T-helper 1 cell treated with Interleukin-12 subunit alpha and Interleukin-12 subunit beta and Interleukin-4 antibody, amounts not matched to agents 30 ng/mL and 1 ng/mL, for 36 hours (primary cell): ENCODE data around the gene SREBF2. TPM values are rescaled to one million over a fixed set of nuclear protein-coding genes. Genes with fewer than 3 reads are reported as not detected.

Experiments used
- intact Hi-C: fragments of 100-400 bp; cut with micrococcal nuclease; formaldehyde crosslinking; loops from one replicate; pipeline ENCODE4 v1.15.1; 2024
- total RNA-seq: library from RNA; stranded (reverse); gene quantifications from 2 replicates; pipeline ENCODE4 v1.2.3, GENCODE V29; 2022

SREBF2 gene
- total RNA-seq, 1 donor from 2014 or later = 160 TPM

DNA sequence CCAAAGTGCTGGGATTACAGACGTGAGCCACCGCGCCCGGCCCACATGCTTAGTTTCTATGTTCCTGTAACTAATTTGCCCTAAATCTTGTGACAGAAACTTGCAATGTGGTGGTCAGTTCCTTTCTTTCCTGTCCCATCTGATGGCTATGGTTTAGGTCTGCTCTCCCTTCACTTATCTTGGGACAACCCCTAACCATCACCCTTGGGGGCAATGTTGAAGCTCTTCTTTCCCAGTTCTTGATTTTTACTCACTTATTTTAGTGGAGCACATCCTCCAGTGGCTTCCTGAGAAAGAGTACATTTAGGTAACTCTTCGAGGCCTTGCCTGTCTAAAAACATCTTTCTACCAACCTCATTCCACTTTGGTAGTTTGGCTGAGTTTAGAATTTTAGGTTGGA, 7.3 kb downstream of the SREBF2 start:
- intact Hi-C loops = no loop called here

DNA sequence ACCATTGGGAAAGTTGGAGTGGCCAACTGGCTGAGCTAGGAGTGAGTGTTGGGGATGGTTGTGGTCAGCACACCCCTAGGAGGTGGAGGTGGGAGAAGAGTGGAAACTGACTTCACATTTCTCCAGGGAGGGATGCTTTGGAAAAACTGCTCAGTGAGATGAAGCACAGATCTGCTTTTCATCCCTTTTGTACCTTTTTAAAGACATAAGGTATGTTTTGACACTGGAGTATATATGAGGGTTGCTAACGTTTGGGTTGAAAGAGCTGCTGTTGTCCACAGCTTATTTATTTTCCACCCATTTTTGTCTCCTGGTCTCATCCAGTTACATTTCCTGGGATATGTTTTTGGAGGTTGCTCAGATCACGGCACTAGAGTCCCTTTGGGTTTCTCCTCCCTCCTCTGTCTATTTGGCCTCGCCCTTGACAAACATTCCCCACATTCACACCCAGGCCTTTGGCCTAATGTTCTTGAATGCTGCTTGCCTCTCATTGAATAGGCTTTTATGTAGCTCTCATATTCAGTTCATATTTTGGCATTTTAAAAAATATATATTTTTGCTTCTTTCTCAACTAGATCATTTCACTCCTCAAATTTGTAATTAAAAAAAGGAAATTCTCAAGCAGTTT, 8.3 kb downstream of the SREBF2 start:
- intact Hi-C loops = no loop called here

DNA sequence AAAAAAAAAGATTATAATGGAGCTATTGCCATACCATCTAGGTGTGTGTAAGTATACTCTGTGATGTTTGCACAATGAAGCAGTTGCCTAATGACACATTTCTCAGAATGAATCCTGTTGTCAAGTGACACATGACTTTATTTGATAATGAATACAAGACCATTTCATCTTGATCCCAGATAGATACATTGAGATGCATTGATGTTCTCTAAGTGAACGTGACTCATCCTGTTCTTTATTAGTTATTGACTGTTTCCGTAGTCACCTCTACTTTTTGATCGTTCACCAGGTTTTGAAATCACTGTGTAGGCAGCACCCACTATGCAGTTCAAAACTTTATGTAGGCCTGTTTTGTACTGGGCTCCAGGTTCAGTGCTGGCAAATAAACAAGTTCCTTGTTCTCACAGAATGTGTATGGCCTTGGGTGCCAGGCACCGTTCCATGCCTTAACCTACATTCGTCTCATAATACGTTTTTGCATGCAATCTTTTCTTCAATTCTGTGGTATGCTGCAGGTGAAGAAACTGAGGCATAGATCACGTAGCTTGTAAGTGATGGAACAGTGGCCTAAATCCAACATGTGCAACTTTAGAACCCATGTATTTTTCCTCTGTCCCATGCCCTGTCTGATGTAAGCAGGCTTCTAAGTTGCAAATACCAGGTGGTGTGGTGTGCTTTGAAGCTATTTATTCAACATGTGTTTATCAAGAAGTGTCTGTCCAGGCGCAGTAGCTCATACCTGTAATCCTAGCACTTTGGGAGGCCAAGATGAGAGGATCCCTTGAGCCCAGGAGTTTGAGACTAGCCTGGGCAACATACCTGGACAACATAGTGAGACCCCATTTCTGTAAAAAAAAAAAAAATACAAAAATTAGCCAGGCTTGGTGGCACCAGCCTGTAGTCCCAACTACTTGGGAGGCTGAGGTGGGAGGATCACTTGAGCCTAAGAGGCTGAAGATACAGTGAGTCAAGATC, 10.4 kb downstream of the SREBF2 start:
- intact Hi-C loops = loop anchor here (1.0 kb wide), 1 partner anchor 9 kb away; no protein-coding TSS in a partner anchor

DNA sequence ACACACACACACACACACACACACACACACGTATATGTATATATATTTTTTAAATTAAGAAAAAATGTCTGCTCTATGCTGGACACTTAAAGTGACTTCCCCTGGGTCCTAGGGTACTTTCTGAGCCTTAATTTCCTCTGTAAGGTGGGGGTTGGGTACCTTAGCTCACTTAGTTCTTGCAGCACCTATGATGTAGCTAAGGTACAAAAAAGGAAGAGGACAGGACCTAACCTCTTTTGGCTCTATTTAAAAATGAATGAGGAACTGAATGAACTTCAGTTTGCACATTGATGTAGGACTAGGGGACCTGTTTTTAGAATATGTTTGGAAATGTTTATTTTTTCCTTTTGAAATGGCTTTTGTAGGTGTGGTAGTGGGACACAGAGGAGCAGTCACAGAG, 11.1 kb downstream of the SREBF2 start:
- intact Hi-C loops = no loop called here

DNA sequence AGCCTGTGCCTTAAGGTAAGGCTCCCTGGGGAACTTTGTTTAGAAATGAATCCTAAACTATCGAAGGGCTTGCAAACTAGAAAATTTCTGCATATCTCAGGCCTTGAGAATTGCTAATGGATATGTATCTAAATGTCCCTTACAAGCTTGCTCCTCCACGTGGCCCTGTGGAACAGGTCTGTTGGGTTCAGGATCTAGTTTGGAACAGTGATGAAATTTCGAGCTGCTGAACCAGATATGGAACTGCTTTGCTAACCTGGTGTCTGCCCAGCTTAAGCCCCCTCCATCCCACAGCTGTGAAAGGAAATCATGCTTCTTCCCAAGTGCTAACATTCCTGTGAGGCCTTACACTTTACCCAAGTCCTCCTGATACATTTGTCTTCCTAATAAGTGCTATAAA, 11.6 kb downstream of the SREBF2 start:
- intact Hi-C loops = no loop called here

DNA sequence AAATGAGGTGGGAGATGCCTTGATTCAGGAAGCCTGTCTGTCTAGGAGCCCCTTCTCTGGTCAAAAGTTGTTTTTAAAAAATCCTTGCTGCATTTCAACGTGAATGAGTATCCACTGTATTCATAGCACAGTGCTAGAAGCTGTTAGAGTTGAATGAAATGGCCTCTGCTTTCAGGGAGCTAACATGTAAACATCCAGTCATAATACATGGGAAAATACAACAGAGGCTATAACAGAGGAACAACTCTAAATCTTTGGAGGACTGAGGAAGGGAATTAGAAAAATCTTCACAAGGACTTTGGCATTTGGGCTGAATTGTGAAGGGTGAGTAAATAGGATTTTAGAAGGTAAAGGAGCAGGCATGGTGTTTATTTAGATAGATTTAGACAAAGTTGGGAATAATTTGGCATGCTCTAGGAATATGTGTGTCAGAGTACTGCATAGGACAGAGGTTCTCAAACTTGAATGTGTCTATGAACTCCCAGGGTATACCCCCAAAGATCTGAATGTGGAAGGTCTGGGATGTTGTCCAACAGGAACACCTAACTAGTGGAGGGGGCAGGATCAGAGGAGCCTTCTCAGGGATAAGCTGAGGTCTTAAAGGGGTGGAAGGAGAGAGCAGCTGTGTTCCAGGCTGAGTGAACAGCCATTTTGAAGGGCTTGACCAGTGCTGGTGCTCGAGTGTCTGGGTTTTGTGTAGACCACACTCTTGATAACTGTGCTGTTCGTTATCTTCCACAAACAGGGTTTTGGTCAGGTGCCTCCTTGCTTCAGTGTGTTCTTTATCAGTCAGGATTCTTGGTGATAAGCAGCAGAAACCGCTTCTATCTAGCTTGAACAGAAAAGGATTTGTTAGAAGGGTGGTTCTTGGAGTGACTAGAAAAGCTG, 12.7 kb downstream of the SREBF2 start:
- intact Hi-C loops = no loop called here

DNA sequence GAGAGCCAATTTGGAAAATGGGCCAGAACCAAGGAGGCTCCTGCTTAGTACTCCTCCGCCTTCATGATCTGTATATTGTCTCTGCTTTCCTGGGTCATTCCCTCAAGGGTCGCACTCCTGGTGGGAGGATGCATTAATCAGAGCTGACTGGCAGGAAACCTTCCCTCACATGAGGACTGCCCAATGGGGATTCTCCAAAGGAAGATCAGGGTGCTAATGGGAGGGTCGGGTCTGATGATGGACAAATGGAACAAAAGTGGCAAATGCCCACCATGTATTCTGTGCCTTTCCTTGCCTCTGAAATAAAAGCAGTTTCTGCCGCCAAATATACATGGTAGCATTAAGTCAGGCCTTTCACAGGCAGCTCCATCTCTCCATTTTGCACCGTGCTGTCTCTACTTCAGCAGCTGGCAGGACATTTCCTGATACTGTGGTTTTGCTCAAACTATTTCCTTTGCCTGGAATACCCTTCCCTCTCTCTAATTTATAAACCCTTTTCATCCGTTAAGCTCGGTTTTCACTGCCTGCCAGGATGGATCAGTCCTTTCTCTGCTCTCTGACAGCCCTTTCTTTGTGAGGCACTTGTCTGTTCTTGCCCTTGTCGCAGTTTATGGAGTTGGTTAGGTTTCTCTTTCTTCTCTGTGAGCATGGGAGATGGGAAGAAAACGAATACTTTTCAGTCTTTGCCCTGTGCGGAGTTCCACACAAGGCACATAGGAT, 13.5 kb downstream of the SREBF2 start:
- intact Hi-C loops = no loop called here

DNA sequence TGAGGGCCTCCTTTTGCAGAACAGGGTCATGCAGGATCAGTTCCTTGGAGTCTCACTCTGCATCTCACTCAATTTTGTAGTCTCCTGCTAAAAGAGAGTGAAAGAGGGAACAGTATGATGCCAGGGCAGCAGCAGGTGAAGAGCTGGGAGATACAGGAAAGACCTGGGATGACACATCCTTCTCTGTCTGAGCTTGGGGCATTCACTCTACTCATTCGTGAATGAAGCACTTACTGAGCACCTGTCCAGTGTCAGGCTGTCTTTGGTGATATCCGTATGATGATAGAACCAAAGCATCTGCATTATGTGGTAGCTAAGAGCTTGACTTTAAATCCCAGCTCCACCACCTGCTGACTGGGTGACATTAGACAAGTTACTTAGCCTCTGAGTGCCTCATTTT, 14.4 kb downstream of the SREBF2 start:
- intact Hi-C loops = no loop called here

DNA sequence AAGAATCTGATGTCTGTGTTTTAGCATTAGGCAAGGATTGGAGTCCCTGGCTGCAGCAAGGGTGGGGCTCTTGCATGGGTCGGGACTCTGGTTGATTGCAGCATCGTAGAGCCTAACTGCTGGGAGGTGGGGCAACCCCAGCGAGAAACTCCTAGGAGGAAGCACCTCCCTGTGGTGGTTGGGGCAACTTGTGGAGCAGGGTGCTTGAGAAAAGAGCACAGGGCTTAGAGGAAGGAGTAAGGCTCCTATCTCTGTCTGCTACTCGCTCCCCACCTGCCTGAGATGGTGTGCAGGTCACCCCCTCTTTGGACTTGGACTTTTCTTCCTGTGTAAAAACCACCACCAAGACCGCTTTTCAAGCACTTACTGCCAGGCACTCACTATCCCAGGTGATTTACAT, 15.6 kb downstream of the SREBF2 start:
- intact Hi-C loops = no loop called here

DNA sequence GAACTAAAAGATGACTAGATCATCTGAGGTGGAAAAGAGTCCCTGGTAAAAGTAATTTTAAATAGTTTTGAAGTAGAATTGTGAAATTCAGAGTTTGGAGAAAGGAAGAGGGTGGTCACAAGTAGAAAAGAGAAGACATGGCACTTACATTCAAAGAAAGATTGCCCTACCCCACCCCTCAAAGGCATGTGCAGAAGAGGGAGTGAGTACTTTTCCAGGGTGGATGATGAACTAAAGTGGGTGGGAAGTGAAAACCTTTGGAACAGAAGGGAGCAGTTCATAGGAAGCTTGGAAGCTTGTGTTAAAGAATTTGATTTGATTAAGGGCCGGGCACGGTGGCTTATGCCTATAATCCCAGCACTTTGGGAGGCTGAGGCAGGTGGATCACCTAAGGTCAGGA, 23.6 kb downstream of the SREBF2 start:
- intact Hi-C loops = no loop called here

DNA sequence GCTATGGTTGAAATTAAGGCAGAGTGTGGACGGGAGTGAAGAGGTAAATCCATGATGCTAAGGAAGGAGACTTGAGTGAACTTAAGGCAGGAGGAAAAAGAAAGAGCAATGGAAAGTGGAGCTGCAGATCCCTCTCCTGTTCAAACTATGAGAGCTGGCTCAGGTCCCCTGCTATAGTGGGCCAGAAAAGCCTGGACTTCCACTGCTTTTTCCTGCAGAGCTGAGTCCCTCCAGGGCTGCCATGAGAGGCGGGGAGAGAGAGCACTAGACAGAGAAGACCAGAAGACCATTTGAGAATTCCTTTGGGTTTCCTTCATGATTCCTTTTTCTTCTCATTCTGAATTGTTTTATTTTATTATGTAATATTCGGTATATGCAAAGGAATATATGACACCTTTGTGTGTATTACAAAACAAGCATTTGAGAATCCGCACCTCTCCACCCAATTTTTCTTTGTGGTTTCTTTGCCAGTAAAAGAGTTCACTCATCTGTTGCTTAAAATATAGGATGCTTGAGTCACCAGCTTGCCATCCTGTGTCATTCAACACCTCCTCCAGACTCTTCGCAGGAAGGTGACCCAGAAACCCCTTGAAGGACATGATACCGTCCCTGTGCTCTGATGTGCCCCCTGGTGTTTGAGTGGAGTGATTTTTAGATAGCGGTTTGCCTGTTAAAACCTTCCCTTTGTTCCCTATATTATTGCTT, 24.4 kb downstream of the SREBF2 start:
- intact Hi-C loops = loop anchor here (1.0 kb wide), 7 partner anchors 23 to 160 kb away; no protein-coding TSS in a partner anchor

DNA sequence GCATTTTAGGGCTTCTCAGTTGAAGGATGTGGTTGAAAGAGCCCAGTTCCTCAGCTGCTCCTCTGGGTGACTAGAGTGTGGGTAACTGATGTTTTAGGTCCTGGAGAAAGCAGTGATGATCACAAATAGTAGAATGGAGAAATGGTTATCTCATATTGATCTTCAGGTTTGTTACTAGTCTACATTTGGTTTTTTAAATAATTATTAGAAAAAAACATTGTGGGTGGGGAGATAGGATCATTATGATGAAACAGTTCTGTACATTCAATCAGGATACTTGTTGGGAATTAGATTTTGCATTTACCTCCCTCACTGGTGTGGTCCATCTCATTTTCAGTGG, 24.9 kb downstream of the SREBF2 start:
- intact Hi-C loops = loop anchor here (1.0 to 2.0 kb wide), 8 partner anchors 15 to 161 kb away; no protein-coding TSS in a partner anchor

DNA sequence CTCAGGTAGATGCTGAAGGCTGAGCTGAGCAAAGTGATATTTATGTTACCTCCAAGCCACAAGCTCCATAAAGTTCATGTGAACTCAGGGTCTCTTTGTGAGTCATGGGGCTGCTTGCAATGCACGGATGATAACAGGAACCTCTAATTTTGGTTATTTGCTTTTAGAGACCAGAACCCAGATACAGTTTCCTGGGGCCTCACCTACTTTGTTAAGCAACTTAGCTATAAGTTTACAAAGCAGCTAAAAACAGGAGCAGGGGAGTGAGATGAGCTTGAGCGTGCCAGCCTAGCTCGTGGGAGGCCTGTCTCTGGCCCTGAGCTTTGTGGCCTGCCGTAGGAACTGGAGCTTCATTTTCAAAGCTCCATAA, 29.2 kb downstream of the SREBF2 start:
- intact Hi-C loops = loop anchor here (1.0 to 2.0 kb wide), 3 partner anchors 11 to 217 kb away; partner anchors contain the start of gene SMDT1

DNA sequence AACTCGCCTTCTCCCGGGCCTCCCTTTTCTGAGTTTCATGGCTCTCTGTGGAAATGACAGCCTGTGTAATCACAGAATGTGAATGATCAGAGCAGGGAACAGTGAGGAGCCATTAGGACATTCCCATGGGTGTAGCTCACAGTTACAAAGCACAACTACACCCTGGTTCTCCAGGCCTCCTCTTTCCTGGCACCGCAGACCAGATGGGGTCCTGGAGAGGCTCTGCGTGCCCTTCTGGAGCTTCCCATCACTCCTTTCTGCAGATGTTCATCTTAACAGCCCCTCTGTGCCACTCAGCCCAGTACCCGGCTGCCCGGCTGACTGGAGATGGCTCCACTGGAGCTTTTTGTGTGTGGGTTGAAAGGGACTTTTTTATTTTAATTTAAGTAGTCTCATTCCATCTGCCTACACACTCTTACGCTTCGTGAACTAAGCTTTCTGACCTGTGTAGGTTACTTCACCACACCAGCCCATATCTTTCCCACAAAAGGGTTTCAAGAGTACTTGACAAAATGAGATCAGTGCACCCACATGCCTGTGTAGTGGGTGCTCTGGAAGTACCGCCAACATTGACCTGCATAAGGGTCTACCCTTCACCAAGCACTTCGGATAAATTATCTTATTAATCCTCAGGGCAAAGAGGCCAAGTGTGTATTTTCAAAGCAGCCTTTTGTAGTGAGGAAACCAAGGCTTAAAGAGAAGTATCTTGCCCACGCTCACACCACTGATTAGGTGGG, 29.8 kb downstream of the SREBF2 start:
- intact Hi-C loops = loop anchor here (1.0 to 2.0 kb wide), 3 partner anchors 11 to 217 kb away; partner anchors contain the start of gene SMDT1

DNA sequence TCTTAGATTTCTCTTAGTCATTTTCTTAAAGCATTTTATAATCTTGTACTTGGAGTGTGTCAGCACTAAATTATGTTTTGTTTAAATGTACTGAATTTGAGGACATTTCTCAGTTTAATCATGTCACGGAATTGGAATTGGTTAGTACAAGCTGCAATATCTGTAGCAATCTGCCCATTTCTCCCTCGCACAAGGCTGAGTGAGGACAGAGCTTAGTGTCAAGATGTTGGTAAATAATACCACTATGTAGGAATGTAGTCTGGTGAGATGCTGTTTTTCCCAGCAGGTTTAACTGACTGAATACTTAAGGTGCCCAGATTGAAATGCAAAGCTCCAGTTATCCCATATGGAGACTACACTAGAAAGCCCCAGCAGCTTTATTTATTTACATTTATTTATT, 30.6 kb downstream of the SREBF2 start:
- intact Hi-C loops = loop anchor here (2.0 kb wide), 1 partner anchor 45 kb away; no protein-coding TSS in a partner anchor

DNA sequence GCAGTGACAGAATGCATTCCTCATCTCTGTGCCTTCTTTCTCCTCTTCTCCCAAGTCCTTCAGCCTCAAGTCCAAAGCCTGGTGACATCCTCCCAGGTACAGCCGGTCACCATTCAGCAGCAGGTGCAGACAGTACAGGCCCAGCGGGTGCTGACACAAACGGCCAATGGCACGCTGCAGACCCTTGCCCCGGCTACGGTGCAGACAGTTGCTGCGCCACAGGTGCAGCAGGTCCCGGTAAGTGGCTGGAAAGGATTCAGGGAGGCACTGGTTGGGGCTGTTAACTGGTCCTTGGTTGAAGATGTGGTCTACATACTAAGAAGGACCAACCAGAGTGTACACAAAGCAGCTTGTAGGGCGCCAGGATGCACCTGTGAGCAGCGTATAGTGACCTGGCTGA, 35.7 kb downstream of the SREBF2 start:
- intact Hi-C loops = no loop called here

DNA sequence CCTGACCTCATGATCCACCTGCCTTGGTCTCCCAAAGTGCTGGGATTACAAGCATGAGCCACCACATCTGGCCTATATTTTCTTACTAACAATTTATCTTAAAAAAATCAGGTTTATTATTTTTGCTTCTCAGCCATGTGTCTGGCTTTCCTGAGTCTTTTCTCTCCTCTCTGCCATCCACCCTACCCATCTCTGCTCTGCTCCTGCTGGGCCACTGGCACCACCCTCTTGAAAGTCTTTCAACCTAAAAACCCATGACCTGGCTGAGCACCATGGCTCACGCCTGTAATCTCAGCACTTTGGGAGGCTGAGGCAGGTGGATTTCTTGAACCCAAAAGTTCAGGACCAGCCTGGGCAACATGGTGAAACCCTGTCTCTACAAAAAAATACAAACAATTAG, 37.2 kb downstream of the SREBF2 start:
- intact Hi-C loops = loop anchor here (5.0 kb wide), 1 partner anchor 38 kb away; the partner anchor contains the start of gene SREBF2

DNA sequence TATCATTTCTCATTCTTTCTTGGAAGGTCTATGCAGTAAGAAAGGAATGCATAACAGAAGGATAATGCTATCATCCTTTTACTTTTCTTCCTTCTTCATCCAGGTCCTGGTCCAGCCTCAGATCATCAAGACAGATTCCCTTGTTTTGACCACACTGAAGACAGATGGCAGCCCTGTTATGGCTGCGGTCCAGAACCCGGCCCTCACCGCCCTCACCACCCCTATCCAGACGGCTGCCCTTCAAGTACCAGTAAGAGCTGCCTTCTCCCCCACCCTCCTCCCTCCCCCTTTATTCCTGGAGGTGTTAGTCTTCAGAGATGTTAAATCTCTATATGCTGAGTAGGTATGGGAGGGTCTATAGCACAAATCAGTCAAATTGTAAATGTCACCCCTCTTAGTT, 37.9 kb downstream of the SREBF2 start:
- intact Hi-C loops = loop anchor here (5.0 kb wide), 1 partner anchor 38 kb away; the partner anchor contains the start of gene SREBF2

DNA sequence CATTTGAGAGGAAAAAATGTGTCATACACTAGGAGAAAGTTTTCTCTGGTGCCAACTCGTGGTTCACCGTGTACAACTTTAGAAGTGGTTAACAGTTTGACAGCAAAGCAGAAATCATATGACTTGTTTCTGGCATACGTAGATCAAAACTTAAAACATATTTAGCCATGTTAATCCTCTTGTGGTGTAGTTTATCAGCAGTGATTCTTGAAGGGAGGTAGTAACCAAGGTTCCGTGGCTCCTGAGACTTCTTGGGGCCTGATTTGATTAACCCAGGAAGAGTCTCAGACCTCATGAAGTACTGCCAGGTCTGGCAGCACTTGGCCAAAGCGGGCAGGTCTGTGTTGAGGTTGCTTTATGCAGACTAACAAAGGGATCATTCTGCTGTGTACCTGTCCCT, 40.5 kb downstream of the SREBF2 start:
- intact Hi-C loops = loop anchor here (1.0 to 5.0 kb wide), 4 partner anchors 11 to 67 kb away; partner anchors contain the start of gene SREBF2
